Fibroblast of lung (primary cell): ENCODE measurements around the gene UBR3.

ENCODE experiments used
- CTCF ChIP-seq, 2 donors: IDR thresholded peaks in 1 of 2; conservative IDR thresholded peaks in 1 of 2; 1 replicate in 1 of 2; 2 replicates in 1 of 2; pipeline ENCODE4 v1.5.1; 2011 to 2012; ENCODE audit warnings: low read length in 2 of 2, control low read depth in 1 of 2, inconsistent platforms in 1 of 2, low read depth in 1 of 2, mild to moderate bottlenecking in 1 of 2
- EZH2 ChIP-seq: IDR thresholded peaks from 2 replicates; pipeline ENCODE4 v1.5.1; 2012; ENCODE audit warnings: low read length, control low read depth, mild to moderate bottlenecking; ENCODE audit errors: missing control alignments

DNA sequence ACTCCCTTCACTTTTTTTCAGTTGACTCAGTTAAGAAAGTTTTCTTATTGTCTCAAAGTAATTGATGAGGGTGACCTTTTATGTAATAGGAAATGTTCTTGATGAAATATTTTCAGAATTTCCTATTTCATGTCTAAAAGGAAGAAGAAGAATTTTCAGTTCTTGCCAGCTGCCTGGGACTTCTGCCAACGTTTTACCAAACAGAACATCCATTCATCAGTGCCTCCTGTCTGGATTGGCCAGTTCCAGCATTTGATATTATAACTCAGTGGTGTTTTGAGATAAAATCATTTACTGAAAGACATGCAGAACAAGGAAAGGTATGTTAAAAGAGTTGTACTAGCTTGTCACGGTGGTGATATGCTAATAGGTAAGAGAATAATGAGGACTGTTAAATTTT is 246.0 kb downstream of the UBR3 start:
- TF ChIP-seq CTCF (conservative IDR thresholded peaks at IDR 0.05 in 1 of 2, IDR thresholded peaks at IDR 0.05 in 1 of 2; ENCODE audit: low read depth in 1 of 2, low read length in 2 of 2) (no peak), EZH2 (no peak)
